HepG2 (cell line): Measurements from ENCODE around the gene ZFHX3. TPM values are rescaled to one million over a fixed set of nuclear protein-coding genes. Genes with fewer than 3 reads are reported as not detected.

Source experiments
- HNRNPK ChIP-seq: fragments of 200-400 bp; formaldehyde crosslinking; IDR thresholded peaks from 2 replicates; pipeline ENCODE4 v1.6.1; 2018; ENCODE audit warnings: low read length, low read depth, moderate library complexity, mild to moderate bottlenecking; ENCODE audit not compliant: poor library complexity, severe bottlenecking
- MYNN ChIP-seq: sonication (generic); formaldehyde crosslinking; IDR thresholded peaks from 2 replicates; pipeline ENCODE4 v1.4.0; 2020; ENCODE audit warnings: mild to moderate bottlenecking, low read depth, missing genetic modification reagents
- NBN ChIP-seq: fragments of 450-650 bp; conservative IDR thresholded peaks from 2 replicates; pipeline ENCODE4 v1.6.1; 2017
- PITX1 ChIP-seq: sonication (generic); formaldehyde crosslinking; IDR thresholded peaks from 2 replicates; pipeline ENCODE4 v1.5.1; 2020; ENCODE audit warnings: mild to moderate bottlenecking, missing genetic modification reagents
- POLR2AphosphoS5 ChIP-seq: IDR thresholded peaks from 2 replicates; pipeline ENCODE4 v1.6.1; 2012; ENCODE audit warnings: low read depth, low read length
- U2AF1 ChIP-seq: fragments of 200-400 bp; formaldehyde crosslinking; optimal IDR thresholded peaks from 2 replicates; pipeline ENCODE3; 2017; ENCODE audit warnings: mild to moderate bottlenecking, low read depth, low read length
- YY1 ChIP-seq: IDR thresholded peaks from 2 replicates; pipeline ENCODE4 v1.6.1; 2011; ENCODE audit warnings: low read length, low read depth, moderate library complexity, mild to moderate bottlenecking; ENCODE audit not compliant: insufficient read depth, insufficient replicate concordance
- ZNF24 ChIP-seq: fragments of 450-650 bp; IDR thresholded peaks from 2 replicates; pipeline ENCODE4 v1.6.1; 2017; ENCODE audit warnings: antibody characterized with exemption, mild to moderate bottlenecking
- ZNF317 ChIP-seq: sonication (generic); formaldehyde crosslinking; IDR thresholded peaks from 2 replicates; pipeline ENCODE4 v1.5.0; 2020; ENCODE audit warnings: mild to moderate bottlenecking, missing genetic modification reagents
- ZNF331 ChIP-seq: sonication (generic); formaldehyde crosslinking; IDR thresholded peaks from 2 replicates; pipeline ENCODE4 v1.4.0; 2020; ENCODE audit warnings: missing genetic modification reagents
- ZNF460 ChIP-seq: sonication (generic); formaldehyde crosslinking; IDR thresholded peaks from 2 replicates; pipeline ENCODE4 v1.5.1; 2020; ENCODE audit warnings: missing genetic modification reagents, mild to moderate bottlenecking, borderline replicate concordance
- ZNF569 ChIP-seq: sonication (generic); formaldehyde crosslinking; IDR thresholded peaks from 2 replicates; pipeline ENCODE4 v1.5.0; 2020; ENCODE audit warnings: mild to moderate bottlenecking, missing genetic modification reagents, moderate library complexity, borderline replicate concordance
- ZNF607 ChIP-seq: sonication (generic); formaldehyde crosslinking; IDR thresholded peaks from 2 replicates; pipeline ENCODE4 v1.5.1; 2020; ENCODE audit warnings: missing genetic modification reagents, mild to moderate bottlenecking, borderline replicate concordance
- ZNF891 ChIP-seq: sonication (generic); formaldehyde crosslinking; IDR thresholded peaks from 2 replicates; pipeline ENCODE4 v1.5.0; 2020; ENCODE audit warnings: mild to moderate bottlenecking, missing genetic modification reagents
- polyA plus RNA-seq, 8 experiments: library from polyadenylated mRNA; depleted of rRNA in 3 of 8; stranded (reverse) in 7 of 8; unstranded in 1 of 8; fragments of >200 nt; fragmentation: Illumina TruSeq in 4 of 8; extraction: Trizol in 4 of 8; gene quantifications; 2 replicates each; pipeline versions ENCODE4 v1.2.1 to v1.2.3, GENCODE V29; 2011 to 2016; ENCODE audit warnings: low read depth in 4 of 8, missing spikeins in 1 of 8, mixed read lengths in 1 of 8; ENCODE audit not compliant: insufficient read depth in 1 of 8
- total RNA-seq, 5 experiments: library from RNA; depleted of rRNA; stranded (reverse); fragments of >200 nt; fragmentation: Illumina TruSeq; extraction: Trizol; gene quantifications; 2 replicates each; pipeline ENCODE4 v1.2.3, GENCODE V29; 2016; ENCODE audit warnings: low read depth in 1 of 5
- TF ChIP-seq, protein P1 (sequence below): sonication (generic); formaldehyde crosslinking; IDR thresholded peaks from 2 replicates; pipeline ENCODE4 v1.5.0; 2020; ENCODE audit warnings: missing genetic modification reagents
- TF ChIP-seq, protein P2 (sequence below): sonication (generic); formaldehyde crosslinking; IDR thresholded peaks from 2 replicates; pipeline ENCODE4 v1.5.0; 2020; ENCODE audit warnings: mild to moderate bottlenecking, missing genetic modification reagents
- TF ChIP-seq, protein P3 (sequence below): sonication (generic); formaldehyde crosslinking; IDR thresholded peaks from 2 replicates; pipeline ENCODE4 v1.4.0; 2020; ENCODE audit warnings: missing genetic modification reagents
- TF ChIP-seq, protein P4 (sequence below): sonication (generic); formaldehyde crosslinking; IDR thresholded peaks from 2 replicates; pipeline ENCODE4 v1.4.0; 2020; ENCODE audit warnings: missing genetic modification reagents, mild to moderate bottlenecking, borderline replicate concordance
- TF ChIP-seq, protein P5 (sequence below): sonication (generic); formaldehyde crosslinking; conservative IDR thresholded peaks from 2 replicates; pipeline ENCODE4 v1.4.0; 2020; ENCODE audit warnings: missing genetic modification reagents

ZFHX3 gene
- total and polyA plus RNA-seq, 2 of the 13 experiments (the other 11 are each of a cell fraction or from before 2014, with no cell fraction given): 5.0 to 6.0 TPM

DNA sequence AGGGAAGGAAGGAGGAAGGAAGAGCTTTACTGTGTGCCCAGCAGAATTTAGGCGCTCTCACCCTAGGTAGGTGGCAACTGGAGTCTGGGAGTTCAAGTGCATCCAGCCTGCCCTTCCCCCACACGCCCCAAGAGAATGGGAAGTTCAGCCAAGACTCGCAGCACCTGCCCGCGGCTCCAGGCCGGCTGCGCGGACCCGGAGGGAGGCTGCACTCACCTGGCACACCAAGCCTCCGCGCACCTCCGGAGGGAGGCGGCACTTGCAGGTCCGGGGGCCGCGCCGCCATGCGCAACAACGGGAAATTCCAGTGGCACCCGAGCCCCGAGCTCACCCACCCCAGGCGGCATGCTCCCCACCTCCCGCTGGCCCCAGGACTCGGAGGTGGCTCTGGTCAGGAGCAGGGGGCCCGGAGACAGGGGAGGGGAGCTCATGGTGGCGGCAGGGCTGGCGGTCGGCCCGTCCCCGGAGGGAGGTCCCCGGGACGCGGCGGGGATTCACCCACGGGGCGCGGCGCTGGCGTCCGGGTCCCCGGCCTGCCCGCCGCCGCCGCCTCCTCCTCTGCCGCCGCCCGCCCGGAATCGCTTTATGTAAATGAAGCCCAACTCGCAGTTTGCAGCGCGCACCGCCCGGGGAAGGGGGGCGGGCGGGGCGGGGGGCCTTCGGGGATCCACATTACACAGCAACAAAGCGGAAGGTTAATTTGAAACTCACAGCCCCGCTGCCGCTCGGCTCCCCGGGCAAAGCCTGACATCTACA lies at the start of gene ZFHX3 (continued):
- peak; percentile 82; the same call in 1 of the 2 replicates for TF ChIP-seq ZNF891 (CRISPR knock-in tag)
- TF ChIP-seq ZNF569 (CRISPR knock-in tag): no peak
- TF ChIP-seq, protein P1, sequence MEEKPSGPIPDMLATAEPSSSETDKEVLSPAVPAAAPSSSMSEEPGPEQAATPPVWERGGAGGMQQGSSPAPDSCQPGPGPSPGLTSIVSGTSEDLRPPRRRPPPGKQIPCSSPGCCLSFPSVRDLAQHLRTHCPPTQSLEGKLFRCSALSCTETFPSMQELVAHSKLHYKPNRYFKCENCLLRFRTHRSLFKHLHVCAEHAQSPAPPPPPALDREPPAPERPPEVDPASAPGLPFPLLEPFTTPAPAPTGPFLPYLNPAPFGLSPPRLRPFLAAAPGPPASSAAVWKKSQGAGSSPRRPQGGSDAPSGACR (CRISPR knock-in tag): 0 out of 2 replicates have a peak, but pooled peaks have one; percentile 28
- peak; percentile 66; the same call in 1 of the 2 replicates for TF ChIP-seq PITX1 (CRISPR knock-in tag)
- TF ChIP-seq, protein P2, sequence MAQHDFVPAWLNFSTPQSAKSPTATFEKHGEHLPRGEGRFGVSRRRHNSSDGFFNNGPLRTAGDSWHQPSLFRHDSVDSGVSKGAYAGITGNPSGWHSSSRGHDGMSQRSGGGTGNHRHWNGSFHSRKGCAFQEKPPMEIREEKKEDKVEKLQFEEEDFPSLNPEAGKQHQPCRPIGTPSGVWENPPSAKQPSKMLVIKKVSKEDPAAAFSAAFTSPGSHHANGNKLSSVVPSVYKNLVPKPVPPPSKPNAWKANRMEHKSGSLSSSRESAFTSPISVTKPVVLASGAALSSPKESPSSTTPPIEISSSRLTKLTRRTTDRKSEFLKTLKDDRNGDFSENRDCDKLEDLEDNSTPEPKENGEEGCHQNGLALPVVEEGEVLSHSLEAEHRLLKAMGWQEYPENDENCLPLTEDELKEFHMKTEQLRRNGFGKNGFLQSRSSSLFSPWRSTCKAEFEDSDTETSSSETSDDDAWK (CRISPR knock-in tag): no peak
- TF ChIP-seq HNRNPK: peak; percentile 65
- no peak for TF ChIP-seq ZNF317 (CRISPR knock-in tag)
- TF ChIP-seq, protein P3, sequence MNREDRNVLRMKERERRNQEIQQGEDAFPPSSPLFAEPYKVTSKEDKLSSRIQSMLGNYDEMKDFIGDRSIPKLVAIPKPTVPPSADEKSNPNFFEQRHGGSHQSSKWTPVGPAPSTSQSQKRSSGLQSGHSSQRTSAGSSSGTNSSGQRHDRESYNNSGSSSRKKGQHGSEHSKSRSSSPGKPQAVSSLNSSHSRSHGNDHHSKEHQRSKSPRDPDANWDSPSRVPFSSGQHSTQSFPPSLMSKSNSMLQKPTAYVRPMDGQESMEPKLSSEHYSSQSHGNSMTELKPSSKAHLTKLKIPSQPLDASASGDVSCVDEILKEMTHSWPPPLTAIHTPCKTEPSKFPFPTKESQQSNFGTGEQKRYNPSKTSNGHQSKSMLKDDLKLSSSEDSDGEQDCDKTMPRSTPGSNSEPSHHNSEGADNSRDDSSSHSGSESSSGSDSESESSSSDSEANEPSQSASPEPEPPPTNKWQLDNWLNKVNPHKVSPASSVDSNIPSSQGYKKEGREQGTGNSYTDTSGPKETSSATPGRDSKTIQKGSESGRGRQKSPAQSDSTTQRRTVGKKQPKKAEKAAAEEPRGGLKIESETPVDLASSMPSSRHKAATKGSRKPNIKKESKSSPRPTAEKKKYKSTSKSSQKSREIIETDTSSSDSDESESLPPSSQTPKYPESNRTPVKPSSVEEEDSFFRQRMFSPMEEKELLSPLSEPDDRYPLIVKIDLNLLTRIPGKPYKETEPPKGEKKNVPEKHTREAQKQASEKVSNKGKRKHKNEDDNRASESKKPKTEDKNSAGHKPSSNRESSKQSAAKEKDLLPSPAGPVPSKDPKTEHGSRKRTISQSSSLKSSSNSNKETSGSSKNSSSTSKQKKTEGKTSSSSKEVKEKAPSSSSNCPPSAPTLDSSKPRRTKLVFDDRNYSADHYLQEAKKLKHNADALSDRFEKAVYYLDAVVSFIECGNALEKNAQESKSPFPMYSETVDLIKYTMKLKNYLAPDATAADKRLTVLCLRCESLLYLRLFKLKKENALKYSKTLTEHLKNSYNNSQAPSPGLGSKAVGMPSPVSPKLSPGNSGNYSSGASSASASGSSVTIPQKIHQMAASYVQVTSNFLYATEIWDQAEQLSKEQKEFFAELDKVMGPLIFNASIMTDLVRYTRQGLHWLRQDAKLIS (CRISPR knock-in tag): peak; percentile 65; the same call in 1 of the 2 replicates
- no peak for TF ChIP-seq POLR2AphosphoS5
- TF ChIP-seq, protein P4, sequence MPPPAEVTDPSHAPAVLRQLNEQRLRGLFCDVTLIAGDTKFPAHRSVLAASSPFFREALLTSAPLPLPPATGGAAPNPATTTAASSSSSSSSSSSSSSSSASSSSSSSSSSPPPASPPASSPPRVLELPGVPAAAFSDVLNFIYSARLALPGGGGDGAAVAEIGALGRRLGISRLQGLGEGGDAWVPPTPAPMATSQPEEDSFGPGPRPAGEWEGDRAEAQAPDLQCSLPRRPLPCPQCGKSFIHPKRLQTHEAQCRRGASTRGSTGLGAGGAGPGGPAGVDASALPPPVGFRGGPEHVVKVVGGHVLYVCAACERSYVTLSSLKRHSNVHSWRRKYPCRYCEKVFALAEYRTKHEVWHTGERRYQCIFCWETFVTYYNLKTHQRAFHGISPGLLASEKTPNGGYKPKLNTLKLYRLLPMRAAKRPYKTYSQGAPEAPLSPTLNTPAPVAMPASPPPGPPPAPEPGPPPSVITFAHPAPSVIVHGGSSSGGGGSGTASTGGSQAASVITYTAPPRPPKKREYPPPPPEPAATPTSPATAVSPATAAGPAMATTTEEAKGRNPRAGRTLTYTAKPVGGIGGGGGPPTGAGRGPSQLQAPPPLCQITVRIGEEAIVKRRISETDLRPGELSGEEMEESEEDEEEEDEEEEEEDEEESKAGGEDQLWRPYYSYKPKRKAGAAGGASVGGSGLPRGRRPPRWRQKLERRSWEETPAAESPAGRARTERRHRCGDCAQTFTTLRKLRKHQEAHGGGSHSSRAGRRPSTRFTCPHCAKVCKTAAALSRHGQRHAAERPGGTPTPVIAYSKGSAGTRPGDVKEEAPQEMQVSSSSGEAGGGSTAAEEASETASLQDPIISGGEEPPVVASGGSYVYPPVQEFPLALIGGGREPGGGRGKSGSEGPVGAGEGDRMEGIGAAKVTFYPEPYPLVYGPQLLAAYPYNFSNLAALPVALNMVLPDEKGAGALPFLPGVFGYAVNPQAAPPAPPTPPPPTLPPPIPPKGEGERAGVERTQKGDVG (CRISPR knock-in tag): peak; percentile 83; the same call in 1 of the 2 replicates
- no peak for TF ChIP-seq ZNF607
- no peak for TF ChIP-seq MYNN (CRISPR knock-in tag)
- no peak for TF ChIP-seq NBN
- no peak; the same call in 1 of the 2 replicates for TF ChIP-seq ZNF460 (CRISPR knock-in tag)
- TF ChIP-seq YY1: peak; percentile 53
- TF ChIP-seq ZNF24: no peak; the same call in 1 of the 2 replicates
- TF ChIP-seq, protein P5, sequence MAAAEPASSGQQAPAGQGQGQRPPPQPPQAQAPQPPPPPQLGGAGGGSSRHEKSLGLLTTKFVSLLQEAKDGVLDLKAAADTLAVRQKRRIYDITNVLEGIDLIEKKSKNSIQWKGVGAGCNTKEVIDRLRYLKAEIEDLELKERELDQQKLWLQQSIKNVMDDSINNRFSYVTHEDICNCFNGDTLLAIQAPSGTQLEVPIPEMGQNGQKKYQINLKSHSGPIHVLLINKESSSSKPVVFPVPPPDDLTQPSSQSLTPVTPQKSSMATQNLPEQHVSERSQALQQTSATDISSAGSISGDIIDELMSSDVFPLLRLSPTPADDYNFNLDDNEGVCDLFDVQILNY (CRISPR knock-in tag): no peak
- TF ChIP-seq U2AF1: no peak
- TF ChIP-seq ZNF331 (CRISPR knock-in tag): peak; percentile 12; the same call in 1 of the 2 replicates
